Testis (tissue), 2 donors: Measurements from ENCODE around the gene GAPVD1.

Experiments used
- CTCF ChIP-seq, 3 experiments: fragments of 450-650 bp in 2 of 3; fragments of 200-600 bp in 1 of 3; sonication (generic) in 1 of 3; IDR thresholded peaks; one replicate each; pipeline ENCODE4 v1.5.1; 2016 to 2019; ENCODE audit warnings: antibody characterized with exemption in 3 of 3, mild to moderate bottlenecking in 2 of 3, moderate library complexity in 1 of 3
- POLR2A ChIP-seq: fragments of 450-650 bp; IDR thresholded peaks from one replicate; pipeline ENCODE4 v1.6.1; 2017; ENCODE audit warnings: antibody characterized with exemption, mild to moderate bottlenecking, moderate library complexity

- TF ChIP-seq CTCF (IDR thresholded peaks at IDR 0.05) (no peak), POLR2A (no peak)
Observed at GRCh38 chr9:125325826-125326225, 64.2 kb downstream of the GAPVD1 start.
